ENCODE measurements around the gene ZNF44.

- TF ChIP-seq CTCF (IDR thresholded peaks at IDR 0.05) (no peak), EZH2 (IDR thresholded peaks at IDR 0.05) (no peak)
Measured at GRCh38 chr19:12270854-12271253, 23.8 kb downstream of the ZNF44 start.
